HG03139 (cell line): ENCODE data around the gene SPHK2.
"Not testable (repeated sequence)": the region's sequence is repeated elsewhere in the genome, so short reads cannot be mapped to it uniquely, and the experiment has no call there.

Source experiments
- ATAC-seq: cut with Tn5 transposase; IDR thresholded peaks from one replicate; pipeline ENCODE4 v1.9.1; 2021; ENCODE audit not compliant: unreplicated experiment

Gene SPHK2

DNA sequence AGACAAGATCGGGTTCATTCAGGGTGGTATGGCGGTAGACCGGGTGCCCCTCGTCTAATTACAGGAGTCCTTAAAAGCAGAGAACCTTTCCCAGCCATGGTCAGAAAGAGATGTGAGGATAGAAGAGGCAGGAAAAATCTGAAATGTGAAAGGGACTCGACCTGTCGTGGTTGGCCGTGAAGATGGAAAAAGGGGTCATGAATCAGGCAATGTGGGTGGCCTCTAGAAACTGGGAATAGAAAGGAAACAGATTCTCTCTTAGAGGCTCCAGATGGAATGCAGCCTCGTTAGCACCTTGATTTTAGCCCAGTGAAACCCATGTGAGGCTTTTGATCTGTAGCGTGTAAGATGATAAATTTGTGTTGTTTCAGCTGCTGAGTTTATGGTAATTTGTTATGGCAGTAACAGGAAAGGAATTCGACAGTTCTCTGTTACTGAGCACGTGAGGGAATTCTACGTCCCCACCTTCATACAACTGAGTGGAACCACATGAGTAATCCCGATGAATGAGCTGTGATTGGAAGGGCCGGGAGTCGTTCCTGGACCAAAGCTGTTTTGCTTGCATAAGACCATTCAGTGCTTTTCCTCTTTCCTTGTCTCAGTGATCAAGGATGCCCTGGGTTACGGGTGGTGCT is 37.7 kb downstream of the SPHK2 start:
- no peak for ATAC-seq

- not testable (repeated sequence) for ATAC-seq
These were observed 38.5 kb downstream of the SPHK2 start for GRCh38 chr19:48657828-48658227.

DNA sequence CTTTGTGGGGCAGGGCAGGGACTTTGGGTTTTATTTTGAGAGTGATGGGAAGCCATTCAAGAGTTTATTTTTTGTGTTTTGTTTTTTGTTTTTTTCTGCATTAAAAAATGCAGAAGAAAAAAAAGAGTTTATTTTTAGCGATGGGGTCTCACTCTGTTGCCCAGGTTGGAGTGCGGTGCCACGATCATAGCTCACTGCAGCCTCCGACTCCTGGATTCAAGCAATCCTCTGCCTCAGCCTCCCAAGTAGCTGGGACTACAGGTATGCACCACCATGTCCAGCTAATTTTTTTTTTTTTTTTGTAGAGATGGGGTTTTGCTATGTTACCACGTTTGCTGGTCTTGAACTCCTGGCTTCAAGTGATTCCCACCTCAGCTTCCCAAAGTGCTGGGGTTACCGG is 39.2 kb downstream of the SPHK2 start:
- no peak for ATAC-seq

- no peak for ATAC-seq
These were observed 40.5 kb downstream of the SPHK2 start for GRCh38 chr19:48659768-48660167.

GRCh38 chr19:48660852-48661710 is 41.8 kb downstream of the SPHK2 start:
- peak; percentile 72 for ATAC-seq

GRCh38 chr19:48661711-48662090 is 42.4 kb downstream of the SPHK2 start:
- ATAC-seq = no peak

- no peak for ATAC-seq
These were observed 44.4 kb downstream of the SPHK2 start for GRCh38 chr19:48663667-48664066.

DNA sequence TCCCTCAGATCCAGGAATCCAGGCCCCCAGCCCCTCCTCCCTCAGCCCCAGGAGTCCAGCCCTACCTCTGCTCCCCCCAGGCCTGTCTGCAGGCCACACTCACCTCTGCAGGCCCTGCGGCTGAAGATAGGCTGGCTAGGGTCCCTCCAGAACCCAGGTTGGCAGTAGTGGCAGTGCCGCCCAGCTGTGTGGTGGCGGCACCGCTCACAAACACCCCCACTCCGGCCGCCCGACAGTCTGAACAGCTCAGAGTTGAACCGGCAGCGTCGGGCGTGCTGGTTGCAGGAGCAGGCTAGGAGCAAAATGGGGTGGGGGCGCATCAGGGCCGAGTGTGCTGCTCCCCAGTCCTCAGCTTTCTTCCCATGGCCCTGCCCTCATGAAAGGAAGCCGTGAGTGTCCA is 45.2 kb downstream of the SPHK2 start:
- ATAC-seq = no peak

DNA sequence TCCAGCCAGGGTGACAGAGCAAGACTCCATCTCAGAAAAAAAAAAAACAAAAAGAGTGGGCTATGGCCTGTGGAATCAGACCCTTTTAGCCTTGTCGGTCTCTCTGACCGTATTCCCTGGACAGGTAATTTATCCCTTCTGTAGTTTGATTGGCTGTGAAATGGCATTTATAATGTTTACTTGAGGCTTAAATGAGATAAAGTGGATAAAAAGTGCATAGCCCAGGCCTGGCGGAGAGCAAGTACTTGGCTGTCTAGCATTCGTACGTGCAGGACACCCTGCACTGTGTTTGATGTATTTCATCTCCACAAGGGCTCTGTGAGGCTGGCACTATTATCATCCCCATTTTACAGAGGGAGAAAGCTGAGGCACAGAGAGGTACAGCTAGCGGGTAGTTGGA is 46.5 kb downstream of the SPHK2 start:
- no peak for ATAC-seq

GRCh38 chr19:48668332-48668731 is 49.0 kb downstream of the SPHK2 start:
- ATAC-seq = no peak

DNA sequence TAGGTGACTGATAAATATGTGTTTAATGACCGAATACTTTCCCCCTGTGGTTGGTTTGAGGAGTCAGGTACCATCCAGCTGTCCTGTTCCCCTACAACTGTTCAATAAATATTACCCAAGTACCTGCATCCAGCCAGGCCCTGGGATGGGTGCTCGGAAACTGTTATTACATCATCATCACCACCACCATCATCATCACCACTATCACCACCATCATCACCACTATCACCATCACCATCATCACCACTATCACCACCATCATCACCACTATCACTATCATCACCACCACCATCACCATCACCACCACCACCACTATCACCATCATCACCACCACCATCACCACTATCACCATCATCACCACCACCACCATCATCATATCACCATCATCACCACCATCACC is 49.5 kb downstream of the SPHK2 start:
- ATAC-seq = no peak

DNA sequence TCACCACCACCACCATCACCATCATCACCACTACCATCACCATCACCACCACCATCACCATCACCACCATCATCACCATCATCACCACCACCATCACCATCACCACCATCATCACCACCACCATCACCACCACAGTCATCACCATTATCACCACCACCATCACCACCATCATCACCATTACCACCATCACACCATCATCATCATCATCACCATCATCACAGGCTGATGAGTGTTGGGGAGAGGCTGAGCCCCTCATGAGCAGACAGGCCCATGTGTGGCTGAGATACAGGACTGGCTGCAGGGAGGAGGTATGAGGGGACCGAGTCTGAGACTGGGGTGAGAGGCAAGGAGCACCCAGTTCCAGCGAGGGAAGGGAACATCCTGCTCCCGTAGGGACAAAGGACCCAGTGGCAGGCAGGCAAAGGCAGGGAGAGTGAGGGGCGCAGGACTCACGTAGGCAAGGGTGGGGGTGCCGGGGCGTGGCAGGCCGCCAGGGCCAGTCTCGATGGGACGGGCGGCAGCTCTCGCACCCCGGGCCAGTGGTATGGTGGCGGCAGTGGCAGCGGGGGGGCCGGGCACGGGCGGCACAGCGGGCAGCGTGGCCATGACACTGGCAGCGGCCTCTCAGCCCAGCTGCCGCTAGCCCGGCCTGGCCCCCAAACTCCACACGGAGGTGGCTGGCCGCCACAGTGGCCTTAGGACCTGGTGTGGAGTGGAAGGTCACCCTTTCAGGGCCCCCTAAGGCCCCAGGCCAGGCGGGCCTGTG is 50.8 kb downstream of the SPHK2 start:
- no peak for ATAC-seq

DNA sequence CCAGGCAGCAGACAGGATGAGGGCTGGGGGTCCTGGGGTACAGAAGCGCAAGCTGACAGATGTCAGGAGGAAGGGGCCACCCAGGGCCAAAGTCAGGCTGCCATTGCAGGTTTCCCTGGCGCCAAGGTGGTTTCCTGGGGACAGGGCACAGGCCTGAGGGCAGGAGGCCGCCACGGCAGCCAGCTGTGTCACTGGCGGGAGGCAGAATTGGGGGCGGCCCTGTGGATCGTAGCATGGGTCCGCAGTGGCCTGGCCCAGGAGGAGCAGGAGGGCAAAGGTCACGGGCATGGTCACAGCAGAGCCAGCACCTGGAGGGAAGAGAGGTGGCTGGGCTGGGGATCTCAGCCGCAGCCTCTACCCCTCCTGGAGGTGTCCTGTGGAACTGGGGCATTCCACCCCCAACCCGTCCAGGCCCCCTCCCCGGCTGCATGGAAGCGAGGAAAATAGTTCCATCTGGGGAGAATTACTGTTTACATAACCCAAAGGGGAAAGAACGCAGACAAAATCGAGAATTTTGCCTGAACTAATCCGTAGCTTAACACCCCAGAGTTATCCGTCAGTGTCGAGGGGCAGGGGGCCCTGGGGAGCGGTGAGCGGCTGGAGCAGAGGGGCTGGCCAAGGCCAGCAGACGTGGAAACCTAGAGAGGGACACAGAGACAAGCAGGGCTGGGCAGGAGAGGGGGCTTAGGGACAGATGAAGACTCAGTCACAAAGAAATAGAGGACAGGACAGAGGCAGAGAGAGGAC is 51.6 kb downstream of the SPHK2 start:
- no peak for ATAC-seq

- ATAC-seq = no peak
These were observed 52.2 kb downstream of the SPHK2 start for GRCh38 chr19:48671446-48671995.

DNA sequence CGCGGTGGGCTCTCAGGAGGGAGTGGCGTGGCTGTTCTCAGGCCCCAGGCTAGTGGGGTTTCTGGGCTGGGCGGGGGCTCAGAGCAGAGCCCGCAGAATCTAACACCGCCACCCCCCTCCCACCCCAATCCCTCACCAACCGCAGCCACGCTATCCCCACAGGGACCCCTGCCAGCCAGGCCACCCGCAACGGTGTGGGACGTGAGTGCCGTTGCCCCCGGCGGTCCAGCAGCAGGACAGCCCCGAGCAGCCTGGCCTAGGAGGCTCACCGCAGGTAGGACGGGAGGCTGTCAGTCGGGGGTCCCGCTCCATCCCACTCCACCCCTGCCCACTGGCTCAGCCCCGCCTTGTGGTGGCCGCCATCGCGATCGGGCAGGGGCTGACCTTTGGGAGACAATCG is 53.7 kb downstream of the SPHK2 start, which contains the start of gene NTN5:
NTN5 (minus strand) TSS at position 24 of the 400 bp plus-strand sequence. CDS start 2,031 bp downstream, outside the sequence.
- ATAC-seq = no peak

DNA sequence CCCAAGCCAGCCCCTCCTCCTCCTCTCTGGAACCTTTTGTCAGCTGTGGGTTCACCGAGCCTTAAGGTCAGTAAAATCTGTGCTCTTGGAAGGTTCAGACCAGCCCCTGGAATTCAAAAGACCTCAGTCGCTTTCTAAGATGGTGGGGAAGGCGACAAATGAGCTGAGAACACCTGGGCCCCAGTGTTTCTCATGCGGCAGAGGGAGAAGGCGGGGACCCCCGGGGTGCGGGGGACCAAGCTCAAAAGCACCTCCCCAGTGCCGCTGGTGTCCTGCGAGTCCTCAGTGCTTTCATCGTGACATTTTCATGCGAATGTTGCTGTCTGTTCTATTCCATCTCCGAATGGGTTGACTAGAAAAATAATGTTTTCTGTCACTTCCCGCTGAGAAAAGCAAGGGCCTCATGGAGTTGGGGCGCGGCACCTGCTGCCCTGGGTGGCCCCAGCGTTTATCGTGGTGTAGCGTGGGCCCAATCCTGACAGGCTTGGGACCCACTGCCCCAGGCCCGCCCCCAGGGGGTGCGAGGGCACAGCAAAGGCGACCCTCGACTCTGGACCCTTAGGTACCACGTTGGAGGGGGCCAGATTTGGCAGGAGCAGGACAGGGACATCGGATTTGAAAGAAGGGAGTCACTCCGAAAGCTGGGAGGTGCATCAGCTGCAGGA is 54.3 kb downstream of the SPHK2 start:
- ATAC-seq = no peak

GRCh38 chr19:48674216-48674809 is 55.0 kb downstream of the SPHK2 start:
- no peak for ATAC-seq

DNA sequence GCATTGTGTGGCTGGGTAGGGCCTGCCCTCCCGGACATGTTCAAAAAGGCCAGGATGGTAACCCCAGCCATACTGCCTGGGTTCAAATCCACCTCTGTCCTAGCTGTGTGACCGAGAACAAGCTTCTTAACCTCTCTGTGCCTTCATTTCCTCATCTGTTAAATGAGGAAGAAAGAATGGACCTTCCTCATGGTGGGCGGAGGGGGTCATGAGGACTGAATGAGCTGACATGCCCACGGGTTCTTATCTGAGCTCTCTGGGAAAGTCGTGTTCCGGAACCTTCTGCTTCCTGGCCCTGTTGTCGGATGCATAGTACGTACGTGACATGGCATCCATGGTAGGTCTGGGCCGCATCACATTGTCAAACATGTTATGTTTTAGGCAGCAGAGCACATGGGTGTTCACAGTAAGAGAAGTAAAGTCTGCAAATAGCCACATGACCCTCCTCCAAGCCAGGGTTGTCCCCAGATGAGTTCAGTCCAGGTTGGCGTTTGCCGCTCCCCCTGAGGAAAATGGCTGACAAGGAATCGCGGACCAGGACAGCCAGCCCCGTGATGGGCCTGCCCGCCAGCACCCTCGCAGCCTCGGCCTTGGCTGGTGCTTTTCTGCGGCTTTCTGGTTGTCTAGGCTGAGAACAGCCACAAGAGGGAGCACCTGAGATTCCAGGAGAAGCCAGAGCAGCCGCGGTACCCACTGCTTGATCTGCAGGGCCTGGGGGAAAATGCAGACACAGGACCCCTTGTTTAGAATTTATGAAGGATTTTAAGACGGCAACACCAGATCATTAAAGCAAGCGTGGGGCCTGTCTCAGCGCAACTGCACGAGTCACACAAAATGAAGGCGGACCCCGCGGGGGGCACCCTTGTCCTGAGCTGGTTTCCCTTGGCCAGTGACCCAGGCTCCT is 55.9 kb downstream of the SPHK2 start:
- no peak for ATAC-seq

- ATAC-seq = no peak
These were observed 57.2 kb downstream of the SPHK2 start for GRCh38 chr19:48676487-48676886.
